A673 (cell line): ENCODE measurements around the gene DCAF8. TPM values are rescaled to one million over a fixed set of nuclear protein-coding genes. Genes with fewer than 3 reads are reported as not detected.

Experiments used
- BruUV-seq: library from RNA; stranded (reverse); fragments of 400-500 nt; replicated peaks from 2 replicates; lab custom pipeline; 2021; lab: Mats Ljungman, UMichigan
- CTCF ChIA-PET: fragments of 300-600 bp; sonication (Branson Sonifier 250); formaldehyde crosslinking; loops from one replicate; lab custom pipeline; 2022; ENCODE audit warnings: antibody characterized with exemption; lab: Charles Lee
- POLR2A ChIA-PET: fragments of 300-600 bp; sonication (Branson Sonifier 250); formaldehyde crosslinking; loops from one replicate; lab custom pipeline; 2022; ENCODE audit warnings: antibody characterized with exemption; ENCODE audit not compliant: low non-redundant PET; lab: Charles Lee
- DNase-seq: peaks from one replicate; pipeline ENCODE4 v3.0.0-alpha.2; 2015; ENCODE audit warnings: low spot score
- H3K27ac ChIP-seq: fragments of 200-600 bp; sonication (generic); 2 replicates; pipeline ENCODE4 v1.5.1; 2016; ENCODE audit warnings: mixed run types, low read depth, mild to moderate bottlenecking, mixed read lengths, antibody characterized with exemption, low read length; ENCODE audit not compliant: poor library complexity, severe bottlenecking
- H3K27me3 ChIP-seq: fragments of 200-600 bp; sonication (generic); replicated peaks from 2 replicates; pipeline ENCODE4 v1.6.1; 2017; ENCODE audit warnings: mixed run types, low read depth, mild to moderate bottlenecking, mixed read lengths, antibody characterized with exemption, low read length; ENCODE audit not compliant: insufficient read depth, poor library complexity
- H3K36me3 ChIP-seq: fragments of 200-600 bp; sonication (generic); 2 replicates; pipeline ENCODE4 v1.6.1; 2016; ENCODE audit warnings: mixed run types, mild to moderate bottlenecking, mixed read lengths, antibody characterized with exemption, low read length; ENCODE audit not compliant: insufficient read depth, poor library complexity, severe bottlenecking
- H3K4me1 ChIP-seq: fragments of 200-600 bp; sonication (generic); 2 replicates; pipeline ENCODE4 v1.6.1; 2017; ENCODE audit warnings: mixed run types, mild to moderate bottlenecking, mixed read lengths, antibody characterized with exemption, low read length; ENCODE audit not compliant: insufficient read depth, poor library complexity, severe bottlenecking
- H3K4me3 ChIP-seq: fragments of 200-600 bp; sonication (generic); 2 replicates; pipeline ENCODE4 v1.5.1; 2016; ENCODE audit warnings: low read depth, mixed run types, mild to moderate bottlenecking, mixed read lengths, low read length; ENCODE audit not compliant: poor library complexity, severe bottlenecking
- H3K9me3 ChIP-seq: fragments of 200-600 bp; sonication (generic); 2 replicates; pipeline ENCODE4 v1.6.1; 2016; ENCODE audit warnings: mixed run types, low read depth, mild to moderate bottlenecking, mixed read lengths, antibody characterized with exemption, low read length; ENCODE audit not compliant: poor library complexity, severe bottlenecking
- EZH2 ChIP-seq: fragments of 200-600 bp; sonication (generic); IDR thresholded peaks from 2 replicates; pipeline ENCODE4 v1.6.1; 2017; ENCODE audit warnings: borderline replicate concordance, low read depth, mild to moderate bottlenecking, mixed read lengths, antibody characterized with exemption, low read length; ENCODE audit not compliant: poor library complexity, severe bottlenecking
- intact Hi-C: fragments of 100-400 bp; cut with micrococcal nuclease; formaldehyde crosslinking; loops from one replicate; pipeline ENCODE4 v1.10.0; 2022; ENCODE audit not compliant: unreplicated experiment
- total RNA-seq: library from RNA; stranded (reverse); gene quantifications from 2 replicates; pipeline ENCODE4 v1.2.3, GENCODE V29; 2021
- TF ChIP-seq, protein P1 (sequence below): fragments of 300-800, 200-600 bp; sonication (generic); conservative IDR thresholded peaks from 2 replicates; pipeline ENCODE4 v1.5.1; 2017; ENCODE audit warnings: low read depth, mild to moderate bottlenecking, antibody characterized with exemption, low read length, moderate library complexity, mixed read lengths

DCAF8 gene
- total RNA-seq, 1 experiment from 2014 or later: 108 TPM

DNA sequence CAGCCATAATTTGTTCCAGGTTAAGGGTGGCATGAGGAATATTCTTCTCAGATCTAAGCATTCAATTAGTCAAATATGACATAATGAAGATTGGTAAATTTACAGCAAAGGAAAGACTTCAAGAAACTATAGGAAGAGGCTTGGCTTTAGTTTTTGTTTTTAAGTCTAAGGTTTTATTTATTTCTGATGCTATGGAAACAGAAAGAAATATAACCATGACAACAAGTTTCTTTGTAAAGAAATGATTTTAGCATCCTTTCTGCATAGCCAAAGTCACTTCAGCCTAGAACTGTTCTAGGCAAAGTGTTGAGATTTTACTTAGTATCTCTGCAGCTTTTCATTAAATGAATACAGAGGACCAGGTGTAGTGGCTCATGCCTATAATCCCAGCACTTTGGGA lies 29.4 kb downstream of the DCAF8 start:
- ChIA-PET CTCF (no interaction called here), POLR2A (no interaction called here)
- H3K27ac ChIP-seq: no peak overlapping the region
- TF ChIP-seq, protein P1, sequence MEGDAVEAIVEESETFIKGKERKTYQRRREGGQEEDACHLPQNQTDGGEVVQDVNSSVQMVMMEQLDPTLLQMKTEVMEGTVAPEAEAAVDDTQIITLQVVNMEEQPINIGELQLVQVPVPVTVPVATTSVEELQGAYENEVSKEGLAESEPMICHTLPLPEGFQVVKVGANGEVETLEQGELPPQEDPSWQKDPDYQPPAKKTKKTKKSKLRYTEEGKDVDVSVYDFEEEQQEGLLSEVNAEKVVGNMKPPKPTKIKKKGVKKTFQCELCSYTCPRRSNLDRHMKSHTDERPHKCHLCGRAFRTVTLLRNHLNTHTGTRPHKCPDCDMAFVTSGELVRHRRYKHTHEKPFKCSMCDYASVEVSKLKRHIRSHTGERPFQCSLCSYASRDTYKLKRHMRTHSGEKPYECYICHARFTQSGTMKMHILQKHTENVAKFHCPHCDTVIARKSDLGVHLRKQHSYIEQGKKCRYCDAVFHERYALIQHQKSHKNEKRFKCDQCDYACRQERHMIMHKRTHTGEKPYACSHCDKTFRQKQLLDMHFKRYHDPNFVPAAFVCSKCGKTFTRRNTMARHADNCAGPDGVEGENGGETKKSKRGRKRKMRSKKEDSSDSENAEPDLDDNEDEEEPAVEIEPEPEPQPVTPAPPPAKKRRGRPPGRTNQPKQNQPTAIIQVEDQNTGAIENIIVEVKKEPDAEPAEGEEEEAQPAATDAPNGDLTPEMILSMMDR: no peak
- no peak for TF ChIP-seq EZH2
- H3K36me3 ChIP-seq: peaks cover 81% of the 10 kb centered on the region
- H3K27me3 ChIP-seq: no peaks in the 10 kb centered on the region
- intact Hi-C loops: no loop called here
- no peak overlapping the region for H3K4me3 ChIP-seq
- H3K4me1 ChIP-seq: no peaks in the 10 kb centered on the region
- BruUV-seq: no TSS peak
- H3K9me3 ChIP-seq: no peaks in the 10 kb centered on the region
- DNase-seq: no peak

DNA sequence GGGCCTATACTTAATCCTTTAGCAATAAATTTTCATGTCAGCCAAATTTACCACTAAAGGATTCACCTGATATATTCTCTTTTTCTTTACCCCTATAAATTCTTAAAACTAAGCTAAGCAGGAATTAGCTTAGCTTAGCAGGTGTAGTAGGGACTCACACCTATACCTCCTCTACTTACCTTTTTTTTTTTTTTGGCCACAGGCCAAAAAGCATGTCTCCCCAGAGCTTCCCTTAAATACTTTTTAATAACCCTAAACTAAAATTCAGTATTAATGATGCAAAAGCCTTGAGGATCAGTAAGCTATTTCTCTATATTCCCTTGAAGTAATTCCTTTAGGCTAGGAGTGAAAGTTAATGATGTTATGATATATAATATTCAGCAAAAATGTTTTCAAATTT lies 33.9 kb downstream of the DCAF8 start:
- BruUV-seq: no TSS peak
- POLR2A ChIA-PET: no interaction called here
- CTCF ChIA-PET: no interaction called here
- Histone ChIP-seq H3K27me3 (no peaks in the 10 kb centered on the region), H3K27ac (no peak overlapping the region), H3K4me3 (no peak overlapping the region), H3K4me1 (no peaks in the 10 kb centered on the region), H3K36me3 (peaks cover 83% of the 10 kb centered on the region), H3K9me3 (no peaks in the 10 kb centered on the region)
- DNase-seq: no peak
- TF ChIP-seq, protein P1: no peak
- no peak for TF ChIP-seq EZH2
- intact Hi-C loops: no loop called here

DNA sequence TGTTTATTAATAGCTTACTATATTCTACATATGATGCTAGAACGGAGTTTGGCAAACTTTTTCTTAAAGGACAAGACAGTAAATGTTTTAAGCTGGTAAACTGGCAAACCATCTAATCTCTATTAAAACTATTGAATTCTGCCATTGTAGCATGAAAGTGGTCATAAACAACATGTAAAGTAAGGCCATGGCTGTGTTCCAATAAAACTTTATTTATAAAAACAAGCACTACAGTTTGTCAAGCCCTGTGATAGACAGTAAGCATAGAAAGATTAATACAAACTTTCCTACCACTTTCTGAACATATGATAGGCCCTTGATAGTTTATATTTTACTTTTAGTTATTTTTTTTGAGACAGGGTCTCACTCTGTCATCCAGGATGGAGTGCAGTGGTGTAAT lies 34.8 kb downstream of the DCAF8 start:
- Histone ChIP-seq H3K4me1 (no peaks in the 10 kb centered on the region), H3K36me3 (peaks cover 85% of the 10 kb centered on the region), H3K27ac (no peak overlapping the region), H3K9me3 (no peaks in the 10 kb centered on the region), H3K4me3 (no peak overlapping the region), H3K27me3 (no peaks in the 10 kb centered on the region)
- CTCF ChIA-PET: no interaction called here
- DNase-seq: no peak
- POLR2A ChIA-PET: no interaction called here
- no TSS peak for BruUV-seq
- intact Hi-C loops: no loop called here
- no peak for TF ChIP-seq EZH2
- TF ChIP-seq, protein P1: no peak
